HG02981 (cell line): ENCODE data around the gene HHATL.

ENCODE experiments used
- ATAC-seq: cut with Tn5 transposase; IDR thresholded peaks from one replicate; pipeline ENCODE4 v1.9.1; 2021; ENCODE audit warnings: mild to moderate bottlenecking, moderate library complexity; ENCODE audit not compliant: unreplicated experiment

The HHATL gene

DNA sequence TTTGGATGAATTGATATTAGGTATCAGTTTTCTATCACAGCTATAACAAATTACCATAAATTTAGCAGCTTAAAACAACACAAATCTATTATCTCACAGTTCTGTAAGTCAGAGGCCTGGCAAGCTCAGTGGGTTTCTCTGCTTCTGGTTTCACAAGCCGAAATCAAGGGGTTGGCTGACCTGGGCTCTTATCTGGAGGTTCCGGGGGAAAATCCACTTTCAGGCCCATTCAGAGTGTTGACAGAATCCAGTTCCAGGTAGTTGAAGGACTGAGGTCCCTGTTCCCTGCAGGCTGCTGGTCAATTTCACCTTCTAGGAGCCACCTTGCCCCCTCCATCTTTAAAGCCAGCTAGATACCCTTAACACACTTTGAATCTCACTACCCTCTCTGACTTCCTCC, 11.1 kb upstream of the HHATL start:
- no peak for ATAC-seq

DNA sequence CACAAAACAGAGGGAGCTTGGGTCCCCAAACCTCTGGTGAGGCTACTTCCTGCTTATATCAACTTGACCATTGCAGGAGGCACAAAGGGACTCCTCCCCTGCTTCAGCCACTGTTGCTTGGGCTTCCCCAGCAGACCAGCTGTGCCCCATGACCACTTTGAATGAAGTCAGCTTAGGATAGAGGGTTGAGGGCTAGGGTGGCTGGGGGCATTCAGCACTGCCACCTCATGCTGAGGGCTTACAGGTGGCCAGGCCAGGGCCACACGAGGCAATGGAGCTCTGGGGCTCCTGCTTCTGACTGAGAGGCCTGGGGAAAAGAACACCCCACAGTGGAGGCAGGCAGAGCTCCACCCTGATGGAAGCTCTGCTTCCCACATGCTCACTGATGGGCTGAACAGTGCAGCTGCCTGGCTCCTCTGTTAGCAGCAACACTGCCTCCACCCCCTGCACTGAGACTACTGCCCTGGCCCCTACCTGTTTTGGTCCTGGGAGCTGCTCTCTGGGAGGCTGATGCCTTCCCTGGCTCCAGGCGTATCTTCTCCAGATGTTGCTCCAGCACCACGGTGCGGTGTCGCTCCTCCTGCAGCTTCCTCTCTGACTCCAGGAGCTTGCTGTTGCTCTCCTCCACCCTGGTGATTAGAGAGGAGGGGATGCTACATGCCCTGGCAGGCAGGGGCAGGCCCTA, 10.2 kb upstream of the HHATL start:
- ATAC-seq, result no peak

DNA sequence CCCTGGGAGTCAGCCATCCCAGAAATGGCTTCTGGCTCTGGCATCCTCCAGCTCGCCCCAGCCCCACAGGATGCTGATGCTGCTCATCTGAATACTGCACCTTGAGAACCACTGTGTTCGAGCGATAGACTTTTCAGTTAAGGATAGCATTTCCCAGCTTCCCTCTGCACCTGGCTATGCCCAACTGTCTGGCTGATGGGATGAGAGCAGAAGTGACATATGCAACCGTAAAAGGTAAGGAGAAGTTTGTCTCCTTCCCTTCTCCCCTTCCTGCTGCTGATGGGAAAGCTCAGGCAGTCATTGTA, 9.7 kb upstream of the HHATL start:
- ATAC-seq, result no peak

DNA sequence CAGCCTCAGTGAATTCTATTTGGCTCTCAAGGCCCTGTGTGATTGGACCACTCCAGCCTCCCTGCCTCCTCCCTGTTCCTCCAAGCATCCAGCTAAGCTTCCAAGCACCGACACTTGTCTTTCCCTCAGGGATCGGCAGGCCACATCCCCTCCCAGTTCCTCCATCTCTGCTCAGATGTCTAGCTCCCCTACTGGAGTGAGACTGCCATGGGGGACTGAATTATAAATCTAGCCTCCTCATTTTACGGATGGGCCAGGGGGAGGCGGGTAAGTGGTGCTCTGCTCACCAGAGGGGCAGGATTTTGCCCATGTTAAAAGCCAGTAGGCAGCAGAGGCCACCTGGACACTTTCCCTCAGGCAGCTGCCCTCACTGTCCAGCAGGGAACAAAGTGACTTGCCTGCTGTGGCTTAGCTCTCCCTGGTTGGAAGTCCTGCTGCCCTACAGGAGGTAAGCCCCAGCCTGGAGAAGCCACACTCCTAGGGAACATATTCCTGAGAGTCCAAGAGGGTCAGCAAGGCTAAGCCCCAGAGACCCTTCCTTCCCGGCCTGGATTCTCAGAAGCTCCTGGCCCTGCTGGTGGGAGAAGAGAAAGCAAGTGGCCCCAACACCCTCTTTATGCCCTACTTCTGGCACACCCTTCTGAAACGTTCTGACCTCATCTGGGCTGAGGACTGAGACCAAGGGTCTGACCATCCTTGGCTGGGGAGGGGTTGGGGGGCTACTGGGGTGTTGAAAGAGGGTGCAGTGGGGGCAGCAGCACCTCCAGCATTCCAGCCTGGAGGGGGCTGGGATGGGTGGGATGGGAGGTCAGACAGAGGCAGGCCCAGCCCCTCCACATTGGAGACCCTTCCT, 9.1 kb upstream of the HHATL start:
- ATAC-seq, result no peak

DNA sequence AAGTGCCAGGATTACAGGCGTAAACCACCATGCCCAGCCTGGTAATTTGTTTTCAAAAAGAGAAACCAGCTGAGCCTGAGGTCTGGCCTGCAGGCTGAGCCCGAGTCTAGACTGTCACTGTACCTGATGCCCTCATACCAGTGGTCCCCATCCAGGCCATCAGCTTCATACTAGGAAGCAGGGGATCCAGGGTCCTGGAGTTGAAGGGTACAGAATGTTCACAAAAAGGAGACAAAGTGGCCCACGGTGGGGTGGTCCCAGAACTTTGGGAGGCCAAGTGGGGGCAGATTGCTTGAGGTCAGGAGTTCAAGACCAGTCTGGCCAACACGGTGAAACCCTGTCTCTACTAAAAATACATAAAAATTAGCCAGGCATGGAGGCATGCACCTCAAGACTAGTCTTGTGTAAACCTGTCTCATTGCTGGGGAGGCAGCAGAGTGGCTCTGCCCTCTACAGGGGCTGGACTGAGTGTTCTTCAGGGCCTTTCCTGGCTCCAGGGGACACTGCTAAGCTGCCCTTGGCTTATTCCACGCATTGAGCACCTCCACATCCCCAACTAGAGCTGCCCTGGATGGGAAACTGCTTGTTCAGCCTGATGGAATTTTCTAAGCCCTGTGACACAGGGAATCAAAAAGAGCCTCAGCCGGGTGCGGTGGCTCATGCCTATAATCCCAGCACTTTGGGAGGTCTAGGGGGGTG, 7.9 kb upstream of the HHATL start:
- no peak for ATAC-seq

DNA sequence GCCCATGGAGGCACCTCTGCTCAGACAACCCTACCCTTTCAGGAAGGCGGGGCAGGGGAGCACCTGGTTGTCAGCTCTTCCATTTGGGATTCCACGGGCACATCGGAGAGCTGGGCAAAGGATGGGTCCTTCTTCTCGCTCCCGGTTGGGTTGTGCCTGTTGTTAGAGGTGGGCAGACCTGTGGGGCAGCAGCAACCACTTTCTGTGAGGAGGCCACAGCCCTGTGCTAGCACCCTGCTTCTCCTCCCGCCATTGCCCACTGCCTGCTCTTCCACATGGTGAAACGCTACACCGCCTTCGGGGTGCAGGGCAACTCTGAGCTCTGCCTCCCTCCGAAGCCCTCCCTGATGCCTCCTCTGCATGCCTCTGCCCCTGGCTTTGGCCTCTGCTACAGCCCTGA, 7.0 kb upstream of the HHATL start:
- ATAC-seq, result no peak

DNA sequence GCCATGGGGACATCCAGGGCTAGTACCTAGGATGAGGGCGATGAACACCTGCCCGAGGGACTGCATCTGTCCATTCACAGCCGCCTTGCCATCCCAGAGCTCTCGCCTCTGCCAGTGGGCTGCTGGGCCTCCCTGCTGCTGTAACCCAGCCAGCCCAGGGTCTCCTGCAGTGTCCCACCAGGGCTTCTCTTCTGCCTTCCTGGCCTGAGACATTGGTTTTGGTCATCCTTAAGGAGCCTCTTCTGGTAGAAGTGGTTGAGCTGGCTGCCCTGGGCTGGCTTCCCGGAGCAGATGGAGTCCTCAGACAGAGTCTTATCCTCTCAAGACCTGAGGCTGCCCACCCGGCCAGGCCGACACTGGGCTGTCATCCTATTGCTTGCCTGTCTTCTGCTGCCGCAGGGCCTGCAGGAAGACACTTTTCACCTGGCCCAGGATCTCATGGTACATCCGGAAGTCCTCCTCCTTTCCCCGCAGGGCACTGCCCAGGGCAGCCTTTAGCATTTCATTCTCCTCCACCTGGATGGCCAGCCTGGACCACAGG, 6.1 kb upstream of the HHATL start:
- no peak for ATAC-seq

DNA sequence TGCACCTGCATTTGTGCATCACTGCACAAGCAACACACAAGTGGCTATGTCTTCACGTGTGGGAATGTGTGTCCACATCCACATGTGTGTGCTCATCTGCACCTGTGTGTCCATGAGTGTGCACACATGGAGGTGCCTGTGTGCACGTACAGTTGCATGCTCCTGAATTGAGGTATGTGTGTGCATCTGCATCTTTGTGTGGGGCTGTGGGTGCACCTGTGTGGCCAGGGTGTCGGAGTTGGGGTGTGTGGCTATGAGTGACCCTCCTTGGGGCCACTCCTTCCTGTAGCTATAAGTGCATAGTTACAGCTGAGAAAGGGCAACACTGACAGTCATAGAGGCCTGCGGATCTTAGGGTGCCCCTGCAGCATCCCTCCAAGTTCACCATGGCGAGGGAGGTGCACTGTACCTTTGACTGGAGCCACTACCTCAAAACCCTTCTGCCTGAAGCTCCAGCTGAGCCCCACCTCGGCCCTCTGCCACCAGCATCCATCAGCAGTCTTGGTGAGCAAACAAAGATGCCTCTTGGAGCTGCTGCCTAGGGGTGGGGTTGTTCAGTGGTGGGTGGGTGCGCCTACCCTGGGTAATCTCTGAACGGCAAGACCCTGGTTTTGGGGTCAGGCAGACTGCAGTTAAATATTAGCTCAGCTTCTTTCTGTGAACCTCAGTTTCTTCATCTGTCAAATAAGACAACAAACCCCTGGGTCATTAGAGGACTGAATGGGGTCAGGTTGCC, 5.2 kb upstream of the HHATL start:
- ATAC-seq, result no peak

DNA sequence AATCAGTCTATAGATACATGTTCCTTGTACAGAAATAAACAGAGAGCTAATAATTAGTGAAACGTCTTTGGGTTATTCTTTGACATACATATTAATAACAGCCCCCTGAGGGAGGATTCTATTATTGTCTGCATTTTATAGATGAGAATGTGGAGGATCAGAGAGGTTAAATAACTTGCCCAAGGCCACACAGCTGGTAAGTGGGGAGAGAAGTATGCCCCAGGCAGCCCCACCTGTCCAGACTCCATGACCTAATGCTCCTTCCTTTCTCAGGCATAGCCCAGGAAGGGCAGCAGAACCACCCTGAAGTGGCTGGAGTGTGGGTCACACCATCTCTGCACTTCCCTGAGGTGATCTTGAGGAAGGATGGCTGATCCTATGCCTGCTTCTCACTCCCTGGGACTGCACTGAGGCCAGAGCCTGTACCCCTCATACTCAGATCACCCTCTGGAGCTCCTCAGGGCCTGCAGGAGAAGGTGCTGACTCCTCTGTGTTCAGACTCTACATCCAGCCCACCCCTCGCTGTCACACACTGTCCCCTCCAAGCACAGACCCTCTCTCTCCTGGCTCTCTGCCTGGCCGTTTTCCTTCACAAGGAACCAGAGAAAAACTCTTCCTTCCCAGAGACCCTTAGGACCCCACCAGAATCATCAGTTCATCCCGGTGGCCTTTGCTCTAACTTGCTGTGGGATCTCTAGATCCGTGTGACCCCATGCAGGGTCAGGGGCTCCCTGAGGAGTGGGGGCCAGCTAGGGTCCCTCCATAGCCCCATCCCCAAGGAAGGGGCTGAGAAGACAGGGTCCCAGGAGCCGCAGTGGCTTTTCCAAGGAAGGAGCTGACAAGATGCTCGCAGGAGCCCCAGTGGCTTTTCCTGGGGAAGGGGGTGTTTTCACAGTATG, 4.4 kb upstream of the HHATL start:
- ATAC-seq, result no peak

DNA sequence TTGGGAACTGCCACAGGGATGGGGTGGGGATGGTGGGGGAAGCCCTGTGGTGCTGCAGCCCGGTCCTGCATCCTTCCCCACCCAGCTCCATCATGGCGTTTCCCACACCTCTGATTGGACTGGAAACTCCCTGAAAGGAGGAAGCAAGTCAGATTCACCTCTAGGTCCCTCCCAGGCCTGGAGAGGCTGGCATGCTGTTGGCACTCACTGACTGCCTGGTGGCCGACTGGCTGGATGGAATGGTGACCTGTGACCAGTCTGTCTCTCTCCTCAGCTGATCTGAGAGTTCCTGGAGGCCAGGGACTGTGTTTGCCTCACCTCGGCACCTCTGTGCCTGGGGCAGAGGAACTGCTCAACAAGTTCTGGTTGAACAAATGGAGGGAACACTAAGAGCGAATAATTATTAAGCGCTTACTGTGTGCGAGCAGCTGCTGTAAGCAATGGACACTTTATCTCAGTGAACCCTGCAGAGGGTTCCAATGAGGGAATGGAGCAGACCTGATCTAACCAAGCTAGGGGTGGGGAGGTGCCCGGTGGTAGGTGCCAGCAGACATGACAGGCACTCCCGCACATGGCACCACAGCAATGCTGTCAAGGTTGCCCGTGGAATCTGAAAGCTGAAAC, 3.5 kb upstream of the HHATL start:
- no peak for ATAC-seq

DNA sequence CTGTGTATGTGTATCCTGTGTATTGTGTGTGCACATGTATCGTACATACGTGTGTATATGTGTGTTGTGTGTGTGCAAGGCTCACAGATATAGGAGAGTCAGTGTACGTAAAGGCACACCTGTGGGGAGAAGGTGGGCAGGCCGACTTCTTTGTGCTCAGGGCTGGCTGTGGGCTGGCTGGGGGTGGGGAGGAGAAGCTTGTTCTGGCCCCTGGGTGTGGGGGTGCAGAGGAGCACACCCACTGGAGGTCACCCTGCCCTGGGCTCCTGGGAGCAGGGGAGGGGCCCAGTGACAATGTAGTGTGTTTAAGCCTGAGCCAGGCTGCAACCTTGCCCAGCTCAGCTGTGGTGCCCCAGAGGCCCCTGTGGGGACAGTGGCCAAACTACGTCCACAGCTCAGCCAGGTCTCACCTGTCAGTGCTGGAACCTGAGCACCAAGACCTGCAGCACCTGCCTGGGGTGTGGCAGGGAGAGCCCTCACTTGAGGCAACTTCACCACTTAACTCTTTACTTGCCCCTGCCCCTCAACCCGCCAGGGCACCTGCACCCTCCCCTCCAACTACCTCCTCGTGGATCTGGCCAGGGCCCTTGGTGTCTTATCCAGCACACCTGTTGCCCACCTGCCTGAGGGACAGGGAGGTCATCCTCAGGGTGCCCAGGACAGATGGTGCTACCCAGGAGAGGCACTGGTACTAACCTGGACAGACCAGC, 2.6 kb upstream of the HHATL start:
- no peak for ATAC-seq

DNA sequence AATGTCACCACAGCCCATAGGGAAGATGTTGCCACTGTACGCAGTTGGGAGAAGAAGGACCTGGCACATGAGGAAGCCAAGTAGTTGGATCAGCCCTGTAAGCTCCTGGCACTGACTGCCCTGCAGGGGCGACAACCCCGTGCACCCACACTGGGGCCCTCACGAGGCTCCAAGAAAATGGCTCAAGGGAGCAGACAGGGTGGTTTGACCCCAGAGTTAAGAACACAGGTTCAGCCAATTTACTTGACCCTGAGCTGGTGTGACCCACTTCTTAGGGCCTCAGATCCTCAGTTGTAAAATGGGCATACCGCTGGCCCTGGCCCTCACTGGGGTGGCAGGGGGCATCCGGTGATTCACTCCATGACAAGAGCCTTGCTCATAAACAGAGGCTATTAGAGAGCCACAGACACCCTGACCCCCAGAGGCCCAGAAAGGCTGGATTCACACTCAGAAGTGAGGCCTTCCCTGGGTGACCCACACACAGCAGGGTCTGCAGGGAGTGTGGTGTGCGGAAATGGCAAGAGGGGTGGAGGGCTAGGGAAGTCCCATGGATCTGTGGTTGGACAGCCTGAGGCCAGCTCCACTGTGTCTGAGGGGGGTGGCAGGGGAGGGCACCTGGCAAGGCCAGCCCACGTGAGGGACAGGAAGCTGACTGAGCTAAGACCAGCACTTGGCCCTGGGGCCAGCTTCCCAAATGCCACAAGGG, 1.7 kb upstream of the HHATL start:
- ATAC-seq, result no peak

DNA sequence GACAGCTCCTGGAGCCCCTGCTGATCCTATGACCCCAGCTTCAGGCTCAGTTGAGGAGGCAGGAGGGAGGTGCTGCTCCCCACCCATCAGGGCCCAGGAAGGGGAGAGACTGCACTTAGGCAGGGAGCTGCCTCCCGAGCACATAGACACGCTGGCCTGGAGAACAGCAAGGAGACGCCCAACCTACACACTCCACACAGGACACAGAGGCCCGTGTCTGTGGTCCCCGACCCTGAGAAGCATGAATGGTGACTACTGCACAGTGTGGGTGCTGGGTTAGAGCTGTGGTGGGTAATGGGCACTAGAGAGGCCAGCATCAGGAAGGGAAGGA, 1.1 kb upstream of the HHATL start:
- ATAC-seq, result no peak

DNA sequence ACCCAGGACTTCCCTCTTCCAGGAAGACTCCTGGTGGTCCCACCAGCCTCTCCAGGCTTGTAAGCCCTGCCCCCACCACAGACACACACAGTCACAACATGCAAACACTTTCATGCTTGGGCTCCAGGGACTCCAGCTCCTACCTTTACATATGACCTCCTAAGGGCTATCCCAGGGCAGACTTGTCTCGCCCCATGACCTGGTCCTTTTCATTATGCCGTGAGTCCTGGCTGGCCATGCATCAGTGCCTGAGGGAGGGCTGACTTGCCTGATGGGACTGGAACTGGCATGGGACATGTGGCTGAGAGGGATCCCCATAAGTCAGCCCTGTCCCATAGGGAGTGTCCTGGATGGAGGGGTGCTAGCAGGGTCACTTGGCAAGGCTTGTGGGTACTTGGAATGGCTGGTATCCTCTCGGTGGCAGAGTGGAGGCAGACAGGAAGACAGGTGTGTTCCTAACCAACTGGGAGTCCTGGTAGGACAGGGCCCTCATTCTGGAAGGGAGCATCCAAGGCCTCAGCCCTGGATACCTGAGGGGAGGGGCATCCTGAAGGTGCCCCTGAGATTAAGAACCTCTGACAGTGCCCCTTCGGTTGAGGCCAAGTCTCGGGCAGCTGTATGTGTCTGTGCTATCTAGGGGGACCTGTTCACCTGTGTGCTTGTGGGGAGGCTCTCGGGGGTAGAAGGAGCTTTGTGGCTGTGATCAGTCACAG, 540 bp upstream of the HHATL start:
- ATAC-seq, result no peak

DNA sequence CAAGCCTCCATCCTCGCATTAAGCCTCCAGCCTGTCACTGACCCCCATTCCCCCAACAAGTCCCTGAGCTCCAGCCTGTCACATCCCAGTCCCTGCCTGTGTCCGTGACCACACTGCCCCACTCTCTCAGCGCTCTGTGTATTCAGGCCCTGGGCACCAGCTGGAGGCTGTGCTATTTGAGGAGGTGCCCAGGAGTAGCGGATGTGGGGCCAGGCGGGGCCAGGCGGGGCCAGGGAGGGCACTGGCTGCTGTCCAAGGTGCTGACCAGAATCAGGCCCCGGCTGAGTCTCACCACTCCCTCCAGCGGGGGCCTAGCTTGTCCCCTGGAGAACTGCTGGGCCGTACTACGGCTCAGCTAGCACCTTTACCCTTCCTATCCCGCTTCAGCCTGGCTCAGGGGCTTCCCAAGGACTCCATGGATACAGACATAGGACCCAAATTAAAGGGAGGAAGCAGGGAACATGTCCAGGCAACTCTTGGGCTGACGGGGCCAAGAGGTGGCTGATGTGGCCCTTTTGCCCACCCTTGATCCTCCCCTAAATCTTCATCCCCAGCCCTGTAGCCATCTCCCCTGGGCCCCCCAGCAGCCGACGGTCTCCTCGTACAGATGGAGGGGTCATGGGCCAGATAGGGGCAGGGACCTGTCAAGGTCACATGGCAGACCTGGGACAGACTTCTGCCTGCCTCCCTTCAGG, 1.1 kb downstream of the HHATL start:
- no peak for ATAC-seq

DNA sequence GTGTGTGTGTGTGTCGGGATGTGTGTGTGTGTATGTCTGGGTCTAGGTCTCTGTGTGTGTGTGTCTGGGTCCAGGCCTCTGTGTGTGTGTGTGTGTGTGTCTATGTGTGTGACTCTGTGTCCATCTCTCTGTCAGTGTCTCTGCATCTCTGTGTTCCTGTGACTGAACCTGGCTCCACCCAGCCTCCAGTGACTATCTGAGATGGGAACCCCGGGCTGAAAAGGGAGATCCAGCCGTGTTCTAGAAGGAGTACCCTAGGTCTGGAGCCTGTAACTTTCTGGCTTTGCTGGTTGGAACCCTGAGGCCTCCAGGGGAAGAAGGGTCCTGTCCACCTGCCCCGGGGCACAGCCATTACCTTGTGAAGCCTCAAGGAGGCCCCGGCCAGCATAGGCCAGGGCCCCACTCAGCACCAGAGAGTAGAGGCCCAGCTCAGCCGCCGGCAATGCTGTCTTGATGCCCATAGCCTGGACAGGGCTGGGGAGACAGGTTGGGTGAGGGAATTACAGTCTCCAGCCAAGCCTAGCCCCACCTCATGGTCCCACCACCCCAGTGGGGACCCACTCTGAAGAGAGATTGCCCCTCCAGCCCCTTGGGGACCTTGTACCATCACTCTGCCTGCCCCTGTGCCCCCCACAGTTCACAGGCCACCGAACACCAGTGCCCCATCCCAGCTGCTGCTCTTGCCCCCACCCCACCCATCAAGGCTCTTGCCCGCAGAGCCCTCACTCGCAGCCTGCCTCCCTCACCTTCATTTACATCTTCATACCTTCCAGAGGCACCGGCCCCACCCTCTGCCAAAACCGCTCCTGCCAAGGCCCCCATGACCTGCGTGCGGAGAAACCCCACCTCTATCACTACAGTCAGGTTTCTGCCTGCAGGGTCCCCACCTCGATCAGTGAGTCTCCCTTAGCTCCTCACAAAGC, 2.0 kb downstream of the HHATL start:
- no peak for ATAC-seq
